HG02970 (cell line): ENCODE results near the gene TRPV2.
A peak's percentile ranks its signal among the peaks of the same experiment; 100 is the strongest.
"Not testable (repeated sequence)": the region's sequence is repeated elsewhere in the genome, so short reads cannot be mapped to it uniquely, and the experiment has no call there.

Source experiments
- ATAC-seq: cut with Tn5 transposase; IDR thresholded peaks from one replicate; pipeline ENCODE4 v1.9.1; 2021; ENCODE audit warnings: mild to moderate bottlenecking, moderate library complexity, moderate number of reproducible peaks; ENCODE audit not compliant: unreplicated experiment, low FRiP score

TRPV2 gene, protein sequence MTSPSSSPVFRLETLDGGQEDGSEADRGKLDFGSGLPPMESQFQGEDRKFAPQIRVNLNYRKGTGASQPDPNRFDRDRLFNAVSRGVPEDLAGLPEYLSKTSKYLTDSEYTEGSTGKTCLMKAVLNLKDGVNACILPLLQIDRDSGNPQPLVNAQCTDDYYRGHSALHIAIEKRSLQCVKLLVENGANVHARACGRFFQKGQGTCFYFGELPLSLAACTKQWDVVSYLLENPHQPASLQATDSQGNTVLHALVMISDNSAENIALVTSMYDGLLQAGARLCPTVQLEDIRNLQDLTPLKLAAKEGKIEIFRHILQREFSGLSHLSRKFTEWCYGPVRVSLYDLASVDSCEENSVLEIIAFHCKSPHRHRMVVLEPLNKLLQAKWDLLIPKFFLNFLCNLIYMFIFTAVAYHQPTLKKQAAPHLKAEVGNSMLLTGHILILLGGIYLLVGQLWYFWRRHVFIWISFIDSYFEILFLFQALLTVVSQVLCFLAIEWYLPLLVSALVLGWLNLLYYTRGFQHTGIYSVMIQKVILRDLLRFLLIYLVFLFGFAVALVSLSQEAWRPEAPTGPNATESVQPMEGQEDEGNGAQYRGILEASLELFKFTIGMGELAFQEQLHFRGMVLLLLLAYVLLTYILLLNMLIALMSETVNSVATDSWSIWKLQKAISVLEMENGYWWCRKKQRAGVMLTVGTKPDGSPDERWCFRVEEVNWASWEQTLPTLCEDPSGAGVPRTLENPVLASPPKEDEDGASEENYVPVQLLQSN

DNA sequence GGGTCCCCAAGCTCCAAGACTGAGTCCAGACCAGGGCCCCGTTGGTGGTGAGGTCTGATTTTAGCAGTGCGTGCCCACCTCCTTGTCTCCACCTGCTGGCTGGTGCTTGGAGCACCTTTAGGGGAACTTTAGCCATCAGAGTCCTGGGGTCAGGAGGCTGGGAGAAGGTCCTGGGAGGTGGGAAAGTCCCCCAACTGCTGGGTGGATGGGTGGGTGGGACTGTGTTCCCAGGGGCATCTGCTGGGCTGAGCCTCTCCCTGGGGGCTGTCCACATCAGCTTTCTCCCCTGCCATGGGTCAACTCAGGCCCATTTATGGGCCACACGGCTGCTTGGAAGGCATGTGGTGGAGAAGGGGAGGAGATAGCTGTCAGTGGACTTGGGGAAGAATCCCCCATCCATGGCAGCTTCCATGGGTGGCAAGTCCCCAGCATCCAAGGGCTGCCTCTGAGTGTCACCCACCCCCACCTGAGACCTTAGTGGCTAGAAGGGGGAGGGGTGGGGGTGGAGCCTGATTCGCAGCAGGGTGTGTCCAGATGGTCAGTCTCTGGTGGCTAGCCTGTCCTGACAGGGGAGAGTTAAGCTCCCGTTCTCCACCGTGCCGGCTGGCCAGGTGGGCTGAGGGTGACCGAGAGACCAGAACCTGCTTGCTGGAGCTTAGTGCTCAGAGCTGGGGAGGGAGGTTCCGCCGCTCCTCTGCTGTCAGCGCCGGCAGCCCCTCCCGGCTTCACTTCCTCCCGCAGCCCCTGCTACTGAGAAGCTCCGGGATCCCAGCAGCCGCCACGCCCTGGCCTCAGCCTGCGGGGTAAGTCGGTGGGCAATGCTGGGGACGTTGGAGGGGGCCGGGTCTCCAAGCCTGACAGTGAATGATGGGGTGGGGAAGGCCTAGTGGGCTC, at the start of gene TRPV2:
Gene TRPV2 (plus strand): TSS at position 541 of the 894 bp plus-strand sequence. CDS start 2,098 bp downstream, outside the sequence.
- no peak for ATAC-seq

DNA sequence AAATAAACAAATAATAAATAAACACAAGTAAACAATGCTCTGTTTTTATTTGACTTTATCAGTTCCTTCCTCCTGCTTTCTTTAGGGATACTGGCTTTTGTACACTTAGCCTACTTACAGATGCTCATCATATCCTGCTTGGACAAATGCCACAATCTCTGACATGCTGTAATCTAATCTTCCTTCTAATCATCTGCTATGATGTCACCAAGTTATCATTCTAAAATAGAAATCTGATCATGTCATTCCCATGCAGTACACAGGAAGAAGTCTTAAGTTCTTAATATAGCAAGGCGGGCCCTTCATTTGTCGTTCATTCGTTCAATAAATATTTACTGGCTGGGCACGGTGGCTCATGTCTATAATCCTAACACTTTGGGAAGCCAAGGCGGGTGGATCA, 43.6 kb upstream of the TRPV2 start:
- no peak for ATAC-seq

DNA sequence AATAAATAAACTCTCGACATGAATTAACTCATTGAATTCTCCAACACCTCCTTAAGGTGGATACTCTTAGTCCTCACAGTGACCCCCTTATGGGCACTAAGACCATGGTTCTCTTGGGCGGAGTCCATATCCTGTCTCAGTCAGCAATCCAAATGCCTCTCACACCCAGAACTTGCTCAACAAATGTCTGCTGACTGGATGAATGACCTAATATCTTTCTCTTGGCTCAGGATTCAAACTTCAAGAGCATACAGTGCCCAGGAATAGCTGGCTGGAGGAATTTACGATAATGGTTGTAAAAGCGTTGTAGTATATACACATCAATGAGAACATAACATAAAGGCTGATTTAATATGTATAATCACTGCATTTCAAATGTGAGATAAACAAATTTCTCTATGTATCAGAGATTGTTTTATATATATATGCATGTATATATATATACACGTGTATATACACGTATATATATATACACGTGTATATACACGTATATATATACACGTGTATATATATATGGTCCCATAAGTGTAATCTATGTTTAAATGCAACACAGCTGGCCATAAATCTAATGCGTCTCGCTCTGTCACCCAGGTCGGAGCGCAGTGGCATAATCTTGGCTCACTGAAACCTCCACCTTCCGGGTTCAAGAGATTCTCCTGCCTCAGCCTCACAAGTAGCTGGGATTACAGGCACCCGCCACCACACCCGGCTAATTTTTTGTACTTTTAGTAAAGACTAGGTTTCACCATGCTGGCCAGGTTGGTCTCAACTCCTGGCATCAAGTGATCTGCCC, 41.0 kb upstream of the TRPV2 start:
- ATAC-seq, result no peak

DNA sequence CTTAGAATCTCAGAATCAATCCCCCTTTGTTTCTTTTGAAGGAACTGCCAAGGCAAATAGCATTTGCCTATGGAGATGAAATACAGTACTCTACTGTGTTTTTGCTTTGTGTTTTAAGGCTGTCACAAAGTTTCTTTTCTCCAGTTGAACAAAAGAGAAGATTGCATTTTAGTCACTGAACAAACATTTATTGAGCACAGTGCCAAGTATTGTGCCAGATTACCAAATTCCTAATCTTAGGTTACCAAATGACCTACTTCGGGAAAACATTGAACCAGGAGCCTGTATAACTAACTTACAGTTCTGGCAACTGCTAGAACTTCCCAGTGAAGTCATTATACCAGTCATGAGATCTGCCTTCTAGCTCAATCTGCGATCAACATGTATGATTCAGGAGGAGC, 37.4 kb upstream of the TRPV2 start:
- no peak for ATAC-seq

DNA sequence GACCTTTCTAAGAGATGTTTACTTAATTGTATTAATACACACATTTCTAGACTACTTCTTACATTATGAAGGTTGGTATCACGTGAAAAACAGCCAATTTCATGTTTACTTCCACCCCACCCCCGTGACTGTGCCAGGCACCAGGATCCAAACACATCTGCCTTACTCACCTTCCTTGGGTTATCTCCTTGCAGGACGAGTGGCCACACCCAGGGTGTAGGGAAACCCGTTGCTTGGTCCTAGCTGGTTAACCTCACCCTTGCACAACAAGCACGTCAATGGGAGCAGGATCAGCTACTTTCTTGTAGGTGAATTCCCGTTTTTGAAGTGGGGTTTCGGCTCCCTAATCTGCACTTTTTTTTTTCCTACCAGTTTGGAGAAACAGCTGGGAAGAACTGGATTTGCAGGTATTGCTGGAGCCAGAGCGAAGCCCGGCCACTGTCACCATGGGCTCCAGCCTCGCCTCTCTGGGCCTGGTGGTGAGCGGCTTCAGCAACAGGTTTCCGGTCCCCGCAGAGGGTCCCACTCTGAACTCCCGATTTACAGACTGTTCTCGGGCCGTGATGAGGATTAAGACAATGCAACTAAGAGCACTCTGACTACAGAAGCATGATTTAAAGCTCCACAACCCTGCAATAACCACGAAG, 36.6 kb upstream of the TRPV2 start:
- ATAC-seq, result no peak

DNA sequence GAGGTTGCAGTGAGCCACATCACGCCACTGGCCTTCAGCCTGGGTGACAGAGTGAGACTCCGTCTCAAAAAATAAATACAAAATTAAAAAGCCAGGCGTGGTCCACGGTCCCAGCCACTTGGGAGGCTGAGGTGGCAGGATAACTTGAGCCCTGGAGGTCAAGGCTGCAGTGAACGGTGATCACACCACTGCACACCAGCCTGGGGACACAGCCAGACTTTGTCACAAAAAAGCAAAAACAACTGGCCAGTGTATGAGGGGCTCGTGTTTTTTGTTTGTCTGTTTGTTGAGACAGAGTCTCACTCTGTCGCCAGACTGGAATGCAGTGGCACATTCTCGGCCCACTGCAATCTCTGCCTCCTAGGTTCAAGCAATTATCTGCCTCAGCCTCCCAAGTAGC, 35.7 kb upstream of the TRPV2 start:
- no peak for ATAC-seq

DNA sequence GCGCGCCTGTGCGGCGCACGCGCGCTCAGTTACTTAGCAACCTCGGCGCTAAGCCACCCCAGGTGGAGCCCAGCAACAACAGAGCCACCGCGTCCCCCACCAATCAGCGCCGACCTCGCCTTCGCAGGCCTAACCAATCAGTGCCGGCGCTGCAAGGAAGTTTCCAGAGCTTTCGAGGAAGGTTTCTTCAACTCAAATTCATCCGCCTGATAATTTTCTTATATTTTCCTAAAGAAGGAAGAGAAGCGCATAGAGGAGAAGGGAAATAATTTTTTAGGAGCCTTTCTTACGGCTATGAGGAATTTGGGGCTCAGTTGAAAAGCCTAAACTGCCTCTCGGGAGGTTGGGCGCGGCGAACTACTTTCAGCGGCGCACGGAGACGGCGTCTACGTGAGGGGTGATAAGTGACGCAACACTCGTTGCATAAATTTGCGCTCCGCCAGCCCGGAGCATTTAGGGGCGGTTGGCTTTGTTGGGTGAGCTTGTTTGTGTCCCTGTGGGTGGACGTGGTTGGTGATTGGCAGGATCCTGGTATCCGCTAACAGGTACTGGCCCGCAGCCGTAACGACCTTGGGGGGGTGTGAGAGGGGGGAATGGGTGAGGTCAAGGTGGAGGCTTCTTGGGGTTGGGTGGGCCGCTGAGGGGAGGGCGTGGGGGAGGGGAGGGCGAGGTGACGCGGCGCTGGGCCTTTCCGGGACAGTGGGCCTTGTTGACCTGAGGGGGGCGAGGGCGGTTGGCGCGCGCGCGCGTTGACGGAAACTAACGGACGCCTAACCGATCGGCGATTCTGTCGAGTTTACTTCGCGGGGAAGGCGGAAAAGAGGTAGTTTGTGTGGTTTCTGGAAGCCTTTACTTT, 34.5 kb upstream of the TRPV2 start, which contains the start of gene UBB:
Gene UBB (plus strand): TSS at position 452 of the 856 bp plus-strand sequence. CDS start 817 bp downstream, outside the sequence.
- ATAC-seq, result peak; percentile 89

DNA sequence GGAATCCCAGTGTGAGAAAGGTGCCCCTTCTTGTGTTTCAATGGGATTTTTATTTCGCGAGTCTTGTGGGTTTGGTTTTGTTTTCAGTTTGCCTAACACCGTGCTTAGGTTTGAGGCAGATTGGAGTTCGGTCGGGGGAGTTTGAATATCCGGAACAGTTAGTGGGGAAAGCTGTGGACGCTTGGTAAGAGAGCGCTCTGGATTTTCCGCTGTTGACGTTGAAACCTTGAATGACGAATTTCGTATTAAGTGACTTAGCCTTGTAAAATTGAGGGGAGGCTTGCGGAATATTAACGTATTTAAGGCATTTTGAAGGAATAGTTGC, 33.9 kb upstream of the TRPV2 start:
- peak; percentile 8 for ATAC-seq

DNA sequence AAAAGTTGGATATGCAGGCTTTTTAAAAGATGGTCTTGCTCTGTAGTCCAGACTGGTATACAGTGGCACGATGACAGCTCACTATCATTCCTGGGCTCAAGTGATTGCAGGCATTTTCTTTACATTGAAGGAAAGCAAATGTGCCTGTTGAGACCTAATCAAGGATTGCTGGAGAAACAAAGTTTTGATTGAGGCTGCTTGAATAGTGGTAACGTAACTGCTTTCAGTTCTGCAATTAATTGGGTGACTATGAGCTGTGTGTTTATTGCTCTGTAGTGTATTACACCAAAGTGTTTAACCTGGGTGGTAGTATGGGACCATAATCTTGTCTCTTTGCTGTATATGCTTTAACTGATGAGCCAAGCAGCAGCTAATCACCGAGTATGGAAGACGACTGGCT, 32.2 kb upstream of the TRPV2 start:
- no peak for ATAC-seq

DNA sequence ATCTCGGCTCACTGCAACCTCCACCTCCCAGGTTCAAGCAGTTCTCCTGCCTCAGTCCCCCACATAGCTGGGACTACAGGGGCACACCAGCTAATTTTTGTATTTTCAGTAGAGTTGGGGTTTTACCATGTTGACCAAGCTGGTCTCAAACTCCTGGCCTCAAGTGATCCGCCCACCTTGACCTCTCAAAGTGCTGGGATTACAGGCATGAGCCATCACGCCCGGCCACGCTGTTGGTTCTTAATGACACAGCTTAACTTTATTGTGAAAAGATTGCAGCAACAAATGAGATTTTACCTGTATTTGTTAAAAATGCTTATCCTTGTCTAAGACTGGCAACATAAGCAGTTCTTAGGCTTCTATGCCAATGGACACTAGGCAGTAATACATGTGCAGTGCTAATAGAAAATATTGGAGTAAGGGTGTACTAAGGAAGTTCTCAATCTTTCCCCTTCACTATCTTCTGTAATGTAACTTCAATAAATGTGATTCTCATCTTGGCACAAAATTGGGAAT, 31.5 kb upstream of the TRPV2 start:
- no peak for ATAC-seq

DNA sequence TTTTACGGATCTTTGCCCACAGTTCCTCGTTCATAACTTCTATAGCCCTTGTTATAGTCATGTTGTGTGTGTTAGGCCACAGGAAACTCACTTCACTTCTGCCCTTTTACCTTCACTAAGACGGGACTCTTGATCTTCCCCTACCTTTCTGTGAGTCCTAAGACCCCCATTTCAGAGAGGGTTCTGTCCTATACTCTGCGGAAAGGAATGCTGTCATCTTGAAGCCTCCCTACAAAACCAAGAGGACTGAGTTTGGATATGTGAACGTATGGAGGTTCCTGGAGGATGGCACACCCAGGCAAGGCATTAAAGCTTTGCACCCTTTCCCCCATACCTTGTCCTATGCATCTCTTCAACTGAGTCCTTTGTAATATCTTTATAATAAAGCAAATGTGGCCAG, 30.8 kb upstream of the TRPV2 start:
- ATAC-seq, result no peak

DNA sequence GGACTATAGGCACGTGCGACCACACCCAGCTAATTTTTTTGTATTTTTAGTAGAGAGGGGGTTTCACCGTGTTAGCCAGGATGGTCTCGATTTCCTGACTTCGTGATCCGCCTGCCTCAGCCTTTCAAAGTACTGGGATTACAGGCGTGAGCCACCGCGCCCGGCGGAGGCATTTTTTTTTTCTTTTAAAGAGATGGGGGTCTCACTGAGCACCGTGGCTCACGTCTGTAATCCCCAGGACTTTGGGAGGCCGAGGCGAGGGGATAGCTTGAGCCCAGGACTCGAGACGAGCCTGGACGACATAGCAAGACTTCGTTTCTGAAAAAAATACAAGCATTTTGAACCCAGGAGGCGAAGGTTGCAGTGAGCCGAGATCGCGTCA, 29.3 kb upstream of the TRPV2 start:
- not testable (repeated sequence) for ATAC-seq

DNA sequence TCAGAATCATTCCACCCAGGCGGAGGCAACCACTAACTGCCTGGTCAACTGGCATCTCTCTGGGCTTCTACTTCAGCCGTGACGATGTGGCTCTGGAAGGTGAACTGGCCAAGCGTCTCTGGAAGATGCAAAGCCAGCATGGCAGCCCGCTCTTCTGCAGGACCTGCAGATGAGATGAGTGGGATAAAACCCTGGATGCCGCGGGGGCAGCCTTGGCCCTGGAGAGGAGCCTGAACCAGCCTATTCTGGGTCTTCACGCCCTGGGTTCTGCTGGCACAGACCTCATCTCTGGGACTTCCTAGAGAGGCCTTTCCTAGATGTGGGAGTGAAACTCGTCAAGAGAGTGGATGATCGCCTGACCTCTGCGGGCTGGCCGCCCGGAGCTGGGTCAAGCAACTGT, 23.9 kb upstream of the TRPV2 start:
- no peak for ATAC-seq

DNA sequence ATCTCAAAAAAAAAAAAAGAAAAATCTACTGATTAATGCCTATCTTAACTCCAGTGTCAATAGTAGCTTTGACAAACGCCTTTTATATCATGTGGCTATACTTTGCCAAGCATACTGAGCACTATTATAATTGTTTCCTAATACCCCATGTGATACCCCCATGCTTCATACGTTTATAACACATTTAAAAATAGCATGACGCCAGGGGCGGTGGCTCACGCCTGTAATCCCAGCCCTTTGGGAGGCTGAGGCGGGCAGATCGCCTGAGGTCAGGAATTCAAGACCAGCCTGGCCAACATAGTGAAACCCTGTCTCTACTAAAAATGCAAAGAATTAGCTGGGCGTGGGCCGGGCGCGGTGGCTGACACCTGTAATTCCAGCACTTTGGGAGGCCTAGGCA, 22.9 kb upstream of the TRPV2 start:
- ATAC-seq, result not testable (repeated sequence)

DNA sequence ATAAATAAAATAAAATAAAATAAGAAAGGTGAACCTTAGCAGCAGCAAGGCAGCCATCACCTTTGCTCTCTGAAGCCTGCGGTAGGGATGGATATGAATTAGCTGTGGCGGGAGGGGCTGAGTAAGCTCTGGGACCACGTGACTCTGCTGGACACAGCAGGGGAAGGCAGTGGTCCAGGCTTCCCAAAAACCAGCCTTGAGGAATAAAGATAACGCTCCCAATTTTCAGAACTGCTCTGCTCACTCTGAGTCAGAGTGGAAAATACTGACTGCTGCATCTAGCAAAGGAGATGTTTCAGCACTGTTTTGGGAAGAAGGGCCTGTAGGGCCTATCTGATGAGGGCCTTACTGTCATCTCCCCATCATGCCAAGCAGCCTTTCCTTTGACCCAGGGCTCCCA, 19.5 kb upstream of the TRPV2 start:
- ATAC-seq, result not testable (repeated sequence)

DNA sequence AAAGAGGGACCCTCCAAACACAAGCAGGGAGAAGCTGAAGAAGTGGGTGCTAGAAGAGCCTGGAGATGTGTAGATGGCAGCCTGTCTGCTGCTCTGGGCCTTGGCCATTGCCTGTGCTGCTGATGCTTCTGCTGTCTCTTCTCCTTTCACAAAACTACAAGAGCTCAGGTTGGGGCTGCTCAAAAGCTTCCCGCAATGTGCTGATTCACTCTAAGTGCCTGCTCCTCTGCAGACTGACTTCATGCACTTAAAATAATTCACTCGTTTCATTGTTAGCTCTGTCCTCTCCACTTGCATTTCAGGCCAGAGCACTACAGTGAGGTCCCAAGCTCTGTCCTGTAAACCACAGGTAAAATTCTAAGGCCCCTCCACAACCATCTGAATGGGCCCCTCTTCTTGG, 18.7 kb upstream of the TRPV2 start:
- not testable (repeated sequence) for ATAC-seq

DNA sequence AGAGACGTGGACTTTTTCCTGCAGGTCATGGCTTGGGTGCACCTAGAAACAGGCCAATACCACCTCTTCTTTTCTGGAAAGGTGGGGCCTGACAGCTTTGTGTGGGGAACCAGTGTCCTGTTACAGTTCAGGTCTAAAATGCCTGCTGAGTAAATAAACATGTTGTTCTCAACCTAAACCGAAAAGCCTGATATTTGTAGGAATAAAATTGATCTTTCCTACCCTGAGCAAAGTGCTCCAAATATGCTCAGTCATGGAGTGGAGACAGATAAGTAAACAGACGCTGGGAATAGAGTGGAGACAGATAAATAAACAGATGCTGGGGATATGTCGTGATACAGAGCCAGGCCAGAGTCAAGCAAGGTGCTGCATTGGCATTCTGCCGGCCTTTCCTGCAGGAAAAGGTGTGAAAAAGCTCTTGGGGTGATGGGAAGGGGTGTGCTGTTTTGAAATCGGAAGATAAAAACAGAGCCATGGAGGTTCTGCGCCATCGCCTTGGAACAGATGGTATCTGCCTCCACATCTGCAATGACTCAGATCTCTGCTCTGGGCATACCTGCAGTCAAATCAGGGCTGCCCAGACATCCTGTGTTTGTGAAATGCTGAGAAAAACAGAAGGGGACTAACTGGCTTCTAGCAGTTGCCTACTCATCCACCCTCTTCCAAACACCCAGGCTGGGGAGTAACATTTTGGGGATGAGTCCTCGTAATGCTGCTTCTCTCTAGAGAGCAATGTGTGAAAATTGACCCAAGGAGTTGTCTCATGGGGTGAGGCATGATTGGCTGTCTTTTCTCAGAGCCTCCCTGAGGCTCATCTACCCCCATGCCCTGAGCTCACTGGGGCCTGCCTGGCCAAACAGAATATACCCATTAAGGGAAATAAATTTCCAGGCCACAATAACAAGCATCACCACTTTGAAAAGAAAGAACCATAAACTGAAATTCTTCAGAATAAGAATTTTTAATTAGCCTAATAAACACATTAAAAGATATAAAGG, 16.8 kb upstream of the TRPV2 start:
- no peak for ATAC-seq
